ENCODE results near the gene LRP2. TPM values are rescaled to one million over a fixed set of nuclear protein-coding genes. Genes with fewer than 3 reads are reported as not detected.

LRP2 gene
- polyA plus RNA-seq, 1 of the 3 experiments (the other 2 are of a cell fraction), result not detected

- TF ChIP-seq SMC3 (IDR thresholded peaks at IDR 0.05; ENCODE audit: low read depth, low read length), result no peak
- no peak for TF ChIP-seq NRF1 (IDR thresholded peaks at IDR 0.05; ENCODE audit: low read depth, low read length)
- TF ChIP-seq RFX5 (IDR thresholded peaks at IDR 0.05; ENCODE audit: low read length), result no peak
- no peak for TF ChIP-seq POLR2AphosphoS5 (IDR thresholded peaks at IDR 0.05; ENCODE audit: low read depth, low read length)
- TF ChIP-seq EZH2phosphoT487 (IDR thresholded peaks at IDR 0.05; ENCODE audit: borderline replicate concordance, low read depth), result no peak
Observed at GRCh38 chr2:169230204-169230603, 132.1 kb downstream of the LRP2 start (continued).

GRCh38 chr2:169229590-169229989 lies 132.7 kb downstream of the LRP2 start:
- H3K36me3 ChIP-seq (replicated peaks in 1 of 2; ENCODE audit: control insufficient read depth in 1 of 2, insufficient read depth in 2 of 2, low read length in 1 of 2), result no peaks in the 10 kb centered on the region
- DNase-seq, result no peak
- no peaks in the 10 kb centered on the region for H3K79me2 ChIP-seq (ENCODE audit: insufficient read depth)
- H3K27me3 ChIP-seq (ENCODE audit: insufficient read depth), result no peaks in the 10 kb centered on the region
- CTCF ChIA-PET, result no interaction called here
- no peak overlapping the region for H3K9ac ChIP-seq
- no peaks in the 10 kb centered on the region for H3K4me1 ChIP-seq (ENCODE audit: control insufficient read depth in 1 of 2, insufficient read depth in 2 of 2, low read depth in 1 of 2, low read length in 1 of 2)
- H3K27ac ChIP-seq (ENCODE audit: low read depth in 2 of 2, low read length in 1 of 2), result no peak overlapping the region
- TF ChIP-seq NRF1 (IDR thresholded peaks at IDR 0.05; ENCODE audit: low read depth, low read length) (no peak), USF1 (IDR thresholded peaks at IDR 0.05; ENCODE audit: borderline replicate concordance, low read depth) (no peak), TEAD4 (IDR thresholded peaks at IDR 0.05; ENCODE audit: borderline replicate concordance, insufficient read depth) (no peak), GABPA (IDR thresholded peaks at IDR 0.05; ENCODE audit: low read depth) (no peak), RCOR1 (IDR thresholded peaks at IDR 0.05; ENCODE audit: low read length) (no peak), EP300 (IDR thresholded peaks at IDR 0.05; ENCODE audit: borderline replicate concordance in 1 of 2, low read depth in 1 of 2, low read length in 1 of 2) (no peak), NFIC (IDR thresholded peaks at IDR 0.05; ENCODE audit: borderline replicate concordance) (no peak), TAF1 (IDR thresholded peaks at IDR 0.05; ENCODE audit: borderline replicate concordance, low read depth, low read length) (no peak), SMC3 (IDR thresholded peaks at IDR 0.05; ENCODE audit: low read depth, low read length) (no peak), SIN3A (IDR thresholded peaks at IDR 0.05; ENCODE audit: borderline replicate concordance, low read depth, low read length) (no peak), ZBTB33 (IDR thresholded peaks at IDR 0.05; ENCODE audit: borderline replicate concordance, low read depth) (no peak), POLR2AphosphoS5 (IDR thresholded peaks at IDR 0.05; ENCODE audit: low read depth, low read length) (no peak), USF2 (IDR thresholded peaks at IDR 0.05; ENCODE audit: borderline replicate concordance, low read depth, low read length) (no peak), MEF2A (IDR thresholded peaks at IDR 0.05; ENCODE audit: borderline replicate concordance, low read depth) (no peak), CTCF (IDR thresholded peaks at IDR 0.05) (no peak), RXRA (IDR thresholded peaks at IDR 0.05; ENCODE audit: borderline replicate concordance, low read depth) (no peak)
- H3K4me2 ChIP-seq, result no peak overlapping the region
- no peaks in the 10 kb centered on the region for H4K20me1 ChIP-seq (ENCODE audit: insufficient read depth)
- H3K4me3 ChIP-seq (ENCODE audit: low read depth in 2 of 2, low read length in 1 of 2), result no peak overlapping the region
- H2AFZ ChIP-seq (ENCODE audit: low read depth), result no peak overlapping the region
- H3K9me2 ChIP-seq, result no peaks in the 10 kb centered on the region
- H3F3A ChIP-seq (replicated peaks; ENCODE audit: insufficient read depth), result no peaks in the 10 kb centered on the region
- H3K9me3 ChIP-seq, result no peaks in the 10 kb centered on the region
- POLR2A ChIA-PET, result no interaction called here
